Mucosa of gallbladder (tissue), 1 donor: ENCODE data around the gene NUAK2. TPM values are rescaled to one million over a fixed set of nuclear protein-coding genes. Genes with fewer than 3 reads are reported as not detected.
"Not testable (repeated sequence)": the region's sequence is repeated elsewhere in the genome, so short reads cannot be mapped to it uniquely, and the experiment has no call there.

Experiments
- DNase-seq: peaks from one replicate; pipeline ENCODE4 v3.0.0-alpha.2; 2020; ENCODE audit warnings: low spot score
- total RNA-seq: library from RNA; stranded (reverse); gene quantifications from one replicate; pipeline ENCODE4 v1.2.1, GENCODE V29; 2021
- donor health status: DM: no; HTN: no; CAD: no.

NUAK2 gene
- total RNA-seq, 1 donor from 2014 or later = 6.7 TPM

- no peak for DNase-seq
These were observed 23.2 kb downstream of the NUAK2 start for GRCh38 chr1:205298191-205298994.

- not testable (repeated sequence) for DNase-seq
These were observed 23.9 kb downstream of the NUAK2 start for GRCh38 chr1:205297546-205298177.

GRCh38 chr1:205296154-205296553 lies 25.4 kb downstream of the NUAK2 start:
- no peak for DNase-seq

- DNase-seq = no peak
These were observed 26.6 kb downstream of the NUAK2 start for GRCh38 chr1:205294934-205295333.

- peak; percentile 40 for DNase-seq
These were observed 27.2 kb downstream of the NUAK2 start for GRCh38 chr1:205294175-205294917.

GRCh38 chr1:205293350-205294074 lies 28.0 kb downstream of the NUAK2 start:
- no peak for DNase-seq

GRCh38 chr1:205291596-205291995 lies 29.9 kb downstream of the NUAK2 start:
- no peak for DNase-seq

GRCh38 chr1:205287767-205288559 lies 33.6 kb downstream of the NUAK2 start:
- DNase-seq = peak; percentile 69

- DNase-seq = no peak
These were observed 34.5 kb downstream of the NUAK2 start for GRCh38 chr1:205287076-205287475.

- no peak for DNase-seq
These were observed 35.1 kb downstream of the NUAK2 start for GRCh38 chr1:205286335-205286950.

GRCh38 chr1:205285381-205286101 lies 36.0 kb downstream of the NUAK2 start:
- no peak for DNase-seq

GRCh38 chr1:205284420-205285144 lies 37.0 kb downstream of the NUAK2 start:
- peak; percentile 88 for DNase-seq

- no peak for DNase-seq
These were observed 38.0 kb downstream of the NUAK2 start for GRCh38 chr1:205283270-205284147.

- DNase-seq = not testable (repeated sequence)
These were observed 40.7 kb downstream of the NUAK2 start for GRCh38 chr1:205280666-205281395.

GRCh38 chr1:205279986-205280385 lies 41.6 kb downstream of the NUAK2 start:
- DNase-seq = no peak

- DNase-seq = no peak
These were observed 44.9 kb downstream of the NUAK2 start for GRCh38 chr1:205276689-205277065.

GRCh38 chr1:205275916-205276688 lies 45.4 kb downstream of the NUAK2 start:
- no peak for DNase-seq
